Progenitor cell of endocrine pancreas (in vitro differentiated cells): ENCODE measurements around the gene PKN3. TPM values are rescaled to one million over a fixed set of nuclear protein-coding genes. Genes with fewer than 3 reads are reported as not detected.

ENCODE experiments used
- DNase-seq: peaks from one replicate; pipeline ENCODE4 v3.0.0; 2021; ENCODE audit warnings: low spot score; ENCODE audit not compliant: unreplicated experiment
- H3K27ac Mint-ChIP-seq: 2 replicates; pipeline ENCODE4 v1.8.0; 2021; ENCODE audit warnings: mild to moderate bottlenecking, moderate library complexity, mixed read lengths
- H3K27me3 Mint-ChIP-seq: 2 replicates; pipeline ENCODE4 v1.8.0; 2021; ENCODE audit warnings: mixed read lengths
- H3K36me3 Mint-ChIP-seq: 2 replicates; pipeline ENCODE4 v1.8.0; 2022; ENCODE audit warnings: mixed read lengths; ENCODE audit not compliant: insufficient read depth
- H3K4me1 Mint-ChIP-seq: 2 replicates; pipeline ENCODE4 v1.8.0; 2021; ENCODE audit warnings: low read depth, mixed read lengths
- H3K4me3 Mint-ChIP-seq: 2 replicates; pipeline ENCODE4 v1.8.0; 2021; ENCODE audit warnings: low read depth, mild to moderate bottlenecking, moderate library complexity, mixed read lengths
- H3K9me3 Mint-ChIP-seq: 2 replicates; pipeline ENCODE4 v1.8.0; 2021; ENCODE audit warnings: low read depth, mixed read lengths
- total RNA-seq: library from RNA; stranded (reverse); gene quantifications from 2 replicates; pipeline ENCODE4 v1.2.1, GENCODE V29; 2021
- TF ChIP-seq, protein P1 (sequence below): fragments of 200-600 bp; sonication (generic); IDR thresholded peaks from one replicate; pipeline ENCODE4 v1.5.0; 2021; ENCODE audit warnings: antibody characterized with exemption, mild to moderate bottlenecking; ENCODE audit not compliant: unreplicated experiment

Gene PKN3
- total RNA-seq, 1 donor from 2014 or later: 20.2 TPM

DNA sequence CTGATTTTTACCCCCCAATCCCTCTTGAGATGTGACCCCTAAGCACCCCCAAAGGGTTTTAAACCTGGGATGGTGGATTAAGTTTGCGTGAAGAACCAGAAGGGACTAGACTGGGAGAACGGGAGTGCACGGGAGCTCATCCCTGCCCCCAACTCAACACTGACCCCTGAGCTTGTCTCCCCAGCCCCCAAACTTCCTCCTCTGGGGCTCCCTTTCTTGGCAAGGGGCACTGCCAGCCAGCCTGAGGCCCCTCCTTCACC is 18.3 kb upstream of the PKN3 start:
- Mint-ChIP-seq H3K27me3 (no peaks in the 10 kb centered on the region), H3K36me3 (no peaks in the 10 kb centered on the region), H3K4me3 (peak overlapping the region; percentile 97), H3K27ac (peak overlapping the region; percentile 98), H3K9me3 (no peaks in the 10 kb centered on the region), H3K4me1 (peaks cover 32% of the 10 kb centered on the region)
- TF ChIP-seq, protein P1, sequence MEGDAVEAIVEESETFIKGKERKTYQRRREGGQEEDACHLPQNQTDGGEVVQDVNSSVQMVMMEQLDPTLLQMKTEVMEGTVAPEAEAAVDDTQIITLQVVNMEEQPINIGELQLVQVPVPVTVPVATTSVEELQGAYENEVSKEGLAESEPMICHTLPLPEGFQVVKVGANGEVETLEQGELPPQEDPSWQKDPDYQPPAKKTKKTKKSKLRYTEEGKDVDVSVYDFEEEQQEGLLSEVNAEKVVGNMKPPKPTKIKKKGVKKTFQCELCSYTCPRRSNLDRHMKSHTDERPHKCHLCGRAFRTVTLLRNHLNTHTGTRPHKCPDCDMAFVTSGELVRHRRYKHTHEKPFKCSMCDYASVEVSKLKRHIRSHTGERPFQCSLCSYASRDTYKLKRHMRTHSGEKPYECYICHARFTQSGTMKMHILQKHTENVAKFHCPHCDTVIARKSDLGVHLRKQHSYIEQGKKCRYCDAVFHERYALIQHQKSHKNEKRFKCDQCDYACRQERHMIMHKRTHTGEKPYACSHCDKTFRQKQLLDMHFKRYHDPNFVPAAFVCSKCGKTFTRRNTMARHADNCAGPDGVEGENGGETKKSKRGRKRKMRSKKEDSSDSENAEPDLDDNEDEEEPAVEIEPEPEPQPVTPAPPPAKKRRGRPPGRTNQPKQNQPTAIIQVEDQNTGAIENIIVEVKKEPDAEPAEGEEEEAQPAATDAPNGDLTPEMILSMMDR: no peak
- no peak for DNase-seq

DNA sequence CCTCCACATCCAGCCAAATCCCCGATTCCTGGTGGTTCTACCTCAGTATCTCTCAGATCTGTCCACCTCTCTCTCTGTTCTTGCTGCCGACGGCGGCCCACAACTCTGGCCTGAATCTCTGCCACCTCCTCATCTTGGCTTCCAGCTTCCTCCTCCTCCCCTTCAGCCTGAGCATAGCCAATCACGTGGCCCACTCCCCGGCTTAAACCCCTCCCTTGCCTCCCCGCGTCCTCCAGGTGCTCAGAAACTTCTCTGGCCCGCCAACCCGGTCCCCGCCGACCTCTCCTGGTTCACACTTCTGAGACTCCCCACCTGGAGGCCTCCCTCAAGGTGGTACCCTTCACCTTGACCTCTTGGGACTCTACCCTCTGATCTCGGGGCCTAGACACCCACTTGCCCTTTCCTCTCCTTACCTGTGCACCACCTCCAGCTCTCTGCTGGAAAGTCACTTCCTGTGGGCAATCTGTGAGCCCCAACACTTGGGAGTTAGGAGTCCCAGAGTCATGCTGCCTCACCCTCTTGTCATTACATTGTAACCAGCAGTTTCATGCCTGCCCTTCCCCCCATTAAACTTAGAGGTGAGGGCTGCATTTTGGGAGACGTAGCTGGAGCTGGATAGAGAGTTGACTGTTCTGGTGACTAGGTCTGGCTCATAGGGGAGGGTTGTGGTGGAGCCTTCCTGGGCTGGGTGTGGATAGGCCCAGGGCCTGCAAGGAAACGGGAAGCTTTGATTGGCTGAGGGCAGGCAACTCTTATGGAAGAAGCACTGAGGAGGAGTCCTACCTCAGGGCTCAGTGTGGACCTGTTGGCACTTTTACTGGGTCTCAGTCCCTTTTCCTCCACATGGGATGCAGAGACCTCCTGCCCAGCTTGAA is 17.7 kb upstream of the PKN3 start:
- Mint-ChIP-seq H3K4me1 (peaks cover 32% of the 10 kb centered on the region), H3K27me3 (no peaks in the 10 kb centered on the region), H3K9me3 (no peaks in the 10 kb centered on the region), H3K4me3 (peak overlapping the region; percentile 97), H3K27ac (peak overlapping the region; percentile 98), H3K36me3 (no peaks in the 10 kb centered on the region)
- TF ChIP-seq, protein P1: no peak
- DNase-seq: peak; percentile 55

DNA sequence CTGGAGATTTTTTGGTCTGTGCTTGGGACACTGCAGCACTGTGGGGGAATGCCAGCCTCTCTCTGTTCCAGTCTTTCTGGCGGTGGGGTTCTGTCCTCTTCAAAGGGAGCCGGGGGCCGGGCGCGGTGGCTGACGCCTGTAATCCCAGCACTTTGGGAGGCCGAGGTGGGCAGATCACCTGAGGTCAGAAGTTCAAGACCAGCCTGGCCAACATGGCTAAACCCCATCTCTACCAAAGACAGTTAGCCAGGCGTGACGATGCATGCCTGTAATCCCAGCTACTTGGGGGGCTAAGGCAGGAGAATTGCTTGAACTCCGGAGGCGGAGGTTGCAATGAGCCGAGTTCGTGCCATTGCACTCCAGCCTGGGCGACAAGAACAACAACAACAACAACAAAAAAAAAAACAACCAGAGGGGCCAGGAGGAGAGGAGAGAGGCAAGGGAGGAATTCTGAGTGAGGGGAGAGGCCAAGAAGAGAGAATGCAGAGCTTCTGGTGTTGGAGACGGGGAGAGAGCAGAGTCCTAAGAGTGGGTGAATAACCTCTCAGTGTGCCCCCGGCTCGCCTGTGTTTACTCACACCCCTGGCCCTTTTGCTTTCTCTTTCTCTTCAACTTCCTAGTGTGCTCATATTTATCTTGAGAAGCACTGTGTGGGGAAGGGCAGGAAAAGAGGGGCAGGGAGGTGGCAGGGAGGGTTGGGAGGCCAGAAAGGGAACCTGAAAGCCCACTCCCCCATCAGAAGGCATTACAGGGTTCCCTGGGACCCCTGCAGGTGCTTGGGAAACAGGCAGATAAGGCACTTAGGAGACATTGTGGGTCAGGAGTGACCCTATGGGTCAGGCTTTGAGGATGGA is 16.4 kb upstream of the PKN3 start:
- peak overlapping the region; percentile 81 for H3K27ac Mint-ChIP-seq
- no peak for DNase-seq
- H3K9me3 Mint-ChIP-seq: no peaks in the 10 kb centered on the region
- H3K36me3 Mint-ChIP-seq: peaks cover 4% of the 10 kb centered on the region
- H3K4me3 Mint-ChIP-seq: peak overlapping the region; percentile 39
- H3K27me3 Mint-ChIP-seq: no peaks in the 10 kb centered on the region
- peaks cover 35% of the 10 kb centered on the region for H3K4me1 Mint-ChIP-seq
- TF ChIP-seq, protein P1: no peak

DNA sequence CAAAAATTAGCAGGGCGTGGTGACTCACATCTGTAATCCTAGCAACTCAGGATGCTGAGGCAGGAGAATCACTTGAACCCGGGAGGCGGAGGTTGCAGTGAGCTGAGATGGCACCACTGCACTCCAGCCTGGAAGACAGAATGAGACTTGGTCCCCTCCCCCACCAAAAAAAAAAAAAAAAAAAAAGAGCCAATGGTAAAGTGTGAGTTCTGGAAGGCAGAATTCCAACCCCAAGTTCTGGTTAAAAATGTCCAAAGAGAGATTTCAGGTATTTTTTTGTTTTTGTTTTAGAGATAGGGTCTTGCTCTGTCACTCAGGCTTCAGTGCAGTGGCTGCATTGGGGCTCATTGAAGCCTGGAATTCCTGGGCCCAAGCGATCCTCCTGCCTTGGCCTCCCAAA is 14.8 kb upstream of the PKN3 start:
- peaks cover 14% of the 10 kb centered on the region for H3K36me3 Mint-ChIP-seq
- peak overlapping the region; percentile 21 for H3K4me3 Mint-ChIP-seq
- no peak for DNase-seq
- TF ChIP-seq, protein P1: no peak
- no peaks in the 10 kb centered on the region for H3K9me3 Mint-ChIP-seq
- no peak overlapping the region for H3K27ac Mint-ChIP-seq
- no peaks in the 10 kb centered on the region for H3K27me3 Mint-ChIP-seq
- peaks cover 45% of the 10 kb centered on the region for H3K4me1 Mint-ChIP-seq

DNA sequence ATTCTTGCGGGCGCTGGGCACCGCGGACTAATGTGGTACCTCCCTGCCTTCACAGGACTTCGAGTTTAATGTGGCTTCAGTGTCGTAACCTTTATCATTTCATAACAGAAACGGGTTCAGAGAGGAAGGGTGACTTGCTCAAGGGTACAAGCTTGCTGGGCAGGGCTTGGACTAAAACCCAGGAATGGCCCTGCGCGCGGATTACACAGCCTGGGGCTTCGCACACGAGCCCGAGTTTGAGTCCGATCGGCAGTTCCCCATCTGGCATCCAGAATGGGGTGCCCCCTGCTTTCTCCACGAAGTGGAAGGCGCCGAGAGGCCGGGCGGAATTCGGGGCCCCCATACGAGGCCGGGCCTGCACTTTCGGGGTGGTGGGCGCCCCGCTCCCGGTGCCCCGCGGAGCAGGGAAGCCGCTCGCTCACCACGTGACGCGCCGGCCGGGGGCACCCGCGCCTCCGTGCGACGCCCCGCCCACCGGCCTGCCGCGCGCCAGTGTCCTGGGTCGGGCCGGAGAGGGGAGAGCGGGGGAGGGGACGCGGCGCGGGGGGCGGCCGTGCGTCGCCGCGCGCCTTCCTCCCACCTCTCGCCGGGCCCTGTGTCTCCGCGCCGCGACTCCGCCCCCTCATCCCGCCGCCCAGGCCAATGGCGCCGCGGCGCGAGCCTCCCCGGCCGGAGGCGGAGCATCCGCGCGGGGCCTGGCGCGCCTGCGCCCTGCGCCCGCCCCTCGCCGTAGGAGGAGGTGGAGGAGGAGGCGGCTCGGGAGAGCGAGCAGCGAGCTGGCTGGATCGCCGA is 13.6 kb upstream of the PKN3 start, which contains the start of gene SET:
SET (plus strand) TSS at position 722 of the 792 bp plus-strand sequence. CDS start 361 bp downstream, outside the sequence.
- Mint-ChIP-seq H3K4me1 (peaks cover 40% of the 10 kb centered on the region), H3K27ac (peak within 1 kb of the TSS; percentile 95), H3K27me3 (no peaks in the 10 kb centered on the region), H3K4me3 (peak within 1 kb of the TSS; percentile 99), H3K9me3 (no peaks in the 10 kb centered on the region), H3K36me3 (peaks cover 20% of the 10 kb centered on the region)
- DNase-seq: peak; percentile 94
- TF ChIP-seq, protein P1: no peak
